HepG2 (cell line): ENCODE measurements around the gene BPIFB4. TPM values are rescaled to one million over a fixed set of nuclear protein-coding genes. Genes with fewer than 3 reads are reported as not detected.
A peak's percentile ranks its signal among the peaks of the same experiment; 100 is the strongest.

Source experiments
- ATAC-seq: fragments of 200-7000 bp; cut with Tn5 transposase; 3 replicates; pipeline ENCODE4 v1.9.1; 2020; ENCODE audit warnings: mild to moderate bottlenecking, moderate library complexity
- BruUV-seq: library from RNA; stranded (reverse); fragments of 400-500 nt; replicated peaks from 2 replicates; lab custom pipeline; 2021; lab: Mats Ljungman, UMichigan
- CTCF ChIA-PET: fragments of 300-600 bp; formaldehyde crosslinking; extraction: SDS; loops from one replicate; lab custom pipeline; 2021; ENCODE audit warnings: low total read pairs, inconsistent platforms, low intra/inter-chr PET ratio; lab: Yijun Ruan, JAX
- POLR2A ChIA-PET: fragments of 350-600 bp; sonication (Branson Sonifier 250); formaldehyde crosslinking; loops from one replicate; lab custom pipeline; 2020; ENCODE audit warnings: antibody characterized with exemption, inconsistent platforms; lab: Yijun Ruan, JAX
- DNase-seq: peaks from one replicate; pipeline ENCODE4 v3.0.0-alpha.2; 2015; ENCODE audit warnings: low spot score
- FAIRE-seq: peaks from 3 replicates; lab custom pipeline; 2011; peaks lifted over from hg19 to GRCh38; lab: Jason Lieb, UNC
- H2AFZ ChIP-seq: one replicate; pipeline ENCODE4 v1.6.1; 2011; ENCODE audit warnings: low read length, inconsistent platforms
- H3K27ac ChIP-seq: fragments of 300-600 bp; 3 replicates; pipeline ENCODE4 v1.8.0; 2011; ENCODE audit warnings: mixed run types, mild to moderate bottlenecking, mixed read lengths, low read length, inconsistent platforms; ENCODE audit not compliant: insufficient read depth; ENCODE audit errors: extremely low read length
- H3K27me3 ChIP-seq, 2 experiments: fragments of 200-600 bp in 1 of 2; 2 replicates in 1 of 2; 3 replicates in 1 of 2; pipeline versions ENCODE4 v1.6.0 to v1.8.0; 2011; ENCODE audit warnings: low read length in 2 of 2, mild to moderate bottlenecking in 2 of 2, moderate library complexity in 2 of 2, inconsistent platforms in 1 of 2; ENCODE audit not compliant: insufficient read depth in 2 of 2, control insufficient read depth in 1 of 2
- H3K36me3 ChIP-seq, 2 experiments: fragments of 200-600 bp in 1 of 2; replicated peaks in 1 of 2; 2 replicates in 1 of 2; 3 replicates in 1 of 2; pipeline versions ENCODE4 v1.5.1 to v1.8.0; 2011; ENCODE audit warnings: low read length in 2 of 2, inconsistent platforms in 1 of 2; ENCODE audit not compliant: insufficient read depth in 2 of 2, control insufficient read depth in 1 of 2
- H3K4me1 ChIP-seq: 2 replicates; pipeline ENCODE4 v1.5.1; 2012; ENCODE audit warnings: low read length, inconsistent platforms; ENCODE audit not compliant: insufficient read depth
- H3K4me2 ChIP-seq: 2 replicates; pipeline ENCODE4 v1.6.0; 2011; ENCODE audit warnings: low read depth, low read length, inconsistent platforms
- H3K4me3 ChIP-seq, 3 experiments: fragments of 200-600 bp in 1 of 3; sonication (generic), shearing (Covaris generic) in 1 of 3; replicated peaks in 1 of 3; 2 replicates each; pipeline ENCODE4 v1.5.1; 2011 to 2016; ENCODE audit warnings: low read length in 3 of 3, inconsistent platforms in 2 of 3, low read depth in 2 of 3, mild to moderate bottlenecking in 2 of 3, control low read depth in 1 of 3, mixed read lengths in 1 of 3; ENCODE audit not compliant: insufficient read depth in 1 of 3
- H3K79me2 ChIP-seq: one replicate; pipeline ENCODE4 v1.6.1; 2011; ENCODE audit warnings: low read length, inconsistent platforms; ENCODE audit not compliant: insufficient read depth
- H3K9ac ChIP-seq: 2 replicates; pipeline ENCODE4 v1.6.0; 2011; ENCODE audit warnings: mild to moderate bottlenecking, low read depth, low read length, inconsistent platforms; ENCODE audit not compliant: insufficient read depth
- H3K9me3 ChIP-seq: 2 replicates; pipeline ENCODE4 v1.5.1; 2012; ENCODE audit warnings: mild to moderate bottlenecking, low read length
- H4K20me1 ChIP-seq: 2 replicates; pipeline ENCODE4 v1.6.0; 2011; ENCODE audit warnings: inconsistent platforms, mild to moderate bottlenecking, low read length, moderate library complexity; ENCODE audit not compliant: insufficient read depth
- HOXA5 ChIP-seq: sonication (generic); formaldehyde crosslinking; IDR thresholded peaks from 2 replicates; pipeline ENCODE4 v1.4.0; 2020; ENCODE audit warnings: missing genetic modification reagents
- IRF2 ChIP-seq: IDR thresholded peaks from 2 replicates; pipeline ENCODE4 v1.6.1; 2018; ENCODE audit warnings: missing genetic modification reagents, missing compliant biosample characterization
- ISL2 ChIP-seq: sonication (generic); formaldehyde crosslinking; IDR thresholded peaks from 2 replicates; pipeline ENCODE4 v1.5.0; 2020; ENCODE audit warnings: missing genetic modification reagents
- MED13 ChIP-seq: sonication (generic); formaldehyde crosslinking; IDR thresholded peaks from 2 replicates; pipeline ENCODE4 v1.5.0; 2020; ENCODE audit warnings: missing genetic modification reagents
- NCOR1 ChIP-seq: fragments of 200-600 bp; sonication (generic); IDR thresholded peaks from 2 replicates; pipeline ENCODE4 v1.7.0; 2017; ENCODE audit warnings: antibody characterized with exemption, low read length, borderline replicate concordance
- TAF15 ChIP-seq: fragments of 200-400 bp; formaldehyde crosslinking; IDR thresholded peaks from one replicate; pipeline ENCODE4 v1.6.1; 2018; ENCODE audit warnings: mild to moderate bottlenecking, low read depth, low read length; ENCODE audit not compliant: poor library complexity, severe bottlenecking
- ZFP37 ChIP-seq: sonication (generic); formaldehyde crosslinking; IDR thresholded peaks from 2 replicates; pipeline ENCODE4 v1.4.0; 2020; ENCODE audit warnings: missing genetic modification reagents, borderline replicate concordance
- ZMAT3 ChIP-seq: sonication (generic); formaldehyde crosslinking; conservative IDR thresholded peaks from 2 replicates; pipeline ENCODE4 v1.7.0; 2021; ENCODE audit warnings: missing genetic modification reagents
- ZMYM2 ChIP-seq: sonication (generic); formaldehyde crosslinking; IDR thresholded peaks from 2 replicates; pipeline ENCODE4 v1.8.0; 2022; ENCODE audit warnings: mild to moderate bottlenecking, missing genetic modification reagents
- ZNF577 ChIP-seq: sonication (generic); formaldehyde crosslinking; IDR thresholded peaks from 2 replicates; pipeline ENCODE4 v1.4.0; 2020; ENCODE audit warnings: mild to moderate bottlenecking, low read depth, missing genetic modification reagents, borderline replicate concordance
- WGBS: methylation state at CpG from one replicate; pipeline ENCODE4 v1.1.6; 2017; ENCODE audit warnings: low lambda C conversion rate; 5-methylcytosine and 5-hydroxymethylcytosine counted together
- in situ Hi-C: cut with HindIII; loops from 2 replicates; pipeline ENCODE4 v1.10.0; 2017; ENCODE audit warnings: low pct_unique_long_range_greater_than_20kb; ENCODE audit not compliant: extremely low pct_ligation_motif_present
- intact Hi-C: fragments of 100-400 bp; cut with micrococcal nuclease; formaldehyde crosslinking; loops from one replicate; pipeline ENCODE4 v1.10.0; 2022; ENCODE audit not compliant: unreplicated experiment
- polyA plus RNA-seq, 8 experiments: library from polyadenylated mRNA; depleted of rRNA in 3 of 8; stranded (reverse) in 7 of 8; unstranded in 1 of 8; fragments of >200 nt; fragmentation: Illumina TruSeq in 4 of 8; extraction: Trizol in 4 of 8; gene quantifications; 2 replicates each; pipeline versions ENCODE4 v1.2.1 to v1.2.3, GENCODE V29; 2011 to 2016; ENCODE audit warnings: low read depth in 4 of 8, missing spikeins in 1 of 8, mixed read lengths in 1 of 8; ENCODE audit not compliant: insufficient read depth in 1 of 8
- total RNA-seq, 5 experiments: library from RNA; depleted of rRNA; stranded (reverse); fragments of >200 nt; fragmentation: Illumina TruSeq; extraction: Trizol; gene quantifications; 2 replicates each; pipeline ENCODE4 v1.2.3, GENCODE V29; 2016; ENCODE audit warnings: low read depth in 1 of 5
- TF ChIP-seq, protein P1 (sequence below): sonication (generic); formaldehyde crosslinking; IDR thresholded peaks from 2 replicates; pipeline ENCODE4 v1.5.0; 2020; ENCODE audit warnings: mild to moderate bottlenecking, missing genetic modification reagents

BPIFB4 gene
- total and polyA plus RNA-seq, 2 of the 13 experiments (the other 11 are each of a cell fraction or from before 2014, with no cell fraction given): 0.09 TPM; not detected in 1

DNA sequence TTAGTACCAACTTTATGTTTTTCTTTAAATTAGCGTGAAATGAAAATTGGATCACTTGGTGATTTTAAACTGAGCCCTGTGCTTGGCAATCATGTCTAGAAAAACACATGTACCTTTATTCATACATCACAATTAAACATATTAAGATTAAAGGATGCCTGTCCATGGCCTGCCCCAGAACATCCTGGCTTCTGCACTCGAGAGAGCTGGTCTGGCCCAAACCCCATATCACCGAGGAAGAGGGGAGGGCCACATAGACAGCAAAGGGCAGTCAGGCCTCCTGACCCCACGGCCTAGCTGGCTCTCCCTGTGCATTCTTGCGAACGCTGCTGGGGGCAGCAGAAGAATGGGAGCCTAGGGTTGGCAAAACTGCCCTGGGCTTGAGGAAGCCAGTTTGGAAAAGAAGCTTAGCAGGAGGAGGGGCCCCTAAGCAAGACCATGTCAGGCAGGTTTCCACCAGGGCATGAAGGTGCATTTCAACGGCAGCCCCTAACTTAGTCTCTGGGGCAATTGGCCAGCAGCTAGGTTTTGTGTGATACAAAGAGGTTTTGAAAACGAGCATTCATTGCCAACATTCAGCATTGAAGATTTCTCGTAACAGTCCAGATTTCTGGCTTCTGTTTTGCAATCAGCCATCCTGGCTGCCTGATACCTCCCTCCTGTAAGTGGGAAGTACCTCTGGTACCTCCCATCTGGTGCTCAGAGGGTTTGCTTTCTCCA, 17.2 kb upstream of the BPIFB4 start:
- no peak for TF ChIP-seq MED13
- TF ChIP-seq IRF2 (CRISPR knock-in tag): no peak
- TF ChIP-seq NCOR1: no peak
- TF ChIP-seq ZMYM2 (CRISPR knock-in tag): no peak
- no peak for TF ChIP-seq TAF15
- TF ChIP-seq ZFP37 (CRISPR knock-in tag): no peak
- TF ChIP-seq HOXA5 (CRISPR knock-in tag): no peak
- no peak for TF ChIP-seq ISL2 (CRISPR knock-in tag)
- TF ChIP-seq ZNF577 (CRISPR knock-in tag): no peak
- no peak for TF ChIP-seq ZMAT3
- TF ChIP-seq, protein P1, sequence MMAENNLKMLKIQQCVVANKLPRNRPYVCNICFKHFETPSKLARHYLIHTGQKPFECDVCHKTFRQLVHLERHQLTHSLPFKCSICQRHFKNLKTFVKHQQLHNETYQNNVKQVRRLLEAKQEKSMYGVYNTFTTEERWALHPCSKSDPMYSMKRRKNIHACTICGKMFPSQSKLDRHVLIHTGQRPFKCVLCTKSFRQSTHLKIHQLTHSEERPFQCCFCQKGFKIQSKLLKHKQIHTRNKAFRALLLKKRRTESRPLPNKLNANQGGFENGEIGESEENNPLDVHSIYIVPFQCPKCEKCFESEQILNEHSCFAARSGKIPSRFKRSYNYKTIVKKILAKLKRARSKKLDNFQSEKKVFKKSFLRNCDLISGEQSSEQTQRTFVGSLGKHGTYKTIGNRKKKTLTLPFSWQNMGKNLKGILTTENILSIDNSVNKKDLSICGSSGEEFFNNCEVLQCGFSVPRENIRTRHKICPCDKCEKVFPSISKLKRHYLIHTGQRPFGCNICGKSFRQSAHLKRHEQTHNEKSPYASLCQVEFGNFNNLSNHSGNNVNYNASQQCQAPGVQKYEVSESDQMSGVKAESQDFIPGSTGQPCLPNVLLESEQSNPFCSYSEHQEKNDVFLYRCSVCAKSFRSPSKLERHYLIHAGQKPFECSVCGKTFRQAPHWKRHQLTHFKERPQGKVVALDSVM (CRISPR knock-in tag): no peak
- intact Hi-C loops: no loop called here
- H3K27me3 ChIP-seq: peaks cover 4 to 50% of the 10 kb centered on the region in 2 experiments; a peak in 4 of 5 replicates
- no peak overlapping the region for H3K27ac ChIP-seq
- no peaks in the 10 kb centered on the region for H3K79me2 ChIP-seq
- H3K4me1 ChIP-seq: no peaks in the 10 kb centered on the region
- no peaks in the 10 kb centered on the region for H4K20me1 ChIP-seq
- FAIRE-seq (peak; percentile 26), ATAC-seq (peak; percentile 22; the same call in 2 of the 3 replicates), DNase-seq (no peak)
- H3K36me3 ChIP-seq: no peaks in the 10 kb centered on the region
- ChIA-PET POLR2A (no interaction called here), CTCF (no interaction called here)
- H3K9me3 ChIP-seq: no peaks in the 10 kb centered on the region
- WGBS: 14% methylated on average over 9 of the region's 9 CpGs
- no peak overlapping the region for H3K4me3 ChIP-seq
- no peak overlapping the region for H3K9ac ChIP-seq
- no TSS peak for BruUV-seq
- H3K4me2 ChIP-seq: no peak overlapping the region
- in situ Hi-C loops: no loop called here
- no peak overlapping the region for H2AFZ ChIP-seq
